Esophagus squamous epithelium (tissue), 4 donors: Measurements from ENCODE around the gene CFAP77.

Source experiments
- CTCF ChIP-seq, 6 experiments: fragments of 450-650 bp in 4 of 6; fragments of 200-600 bp in 2 of 6; sonication (generic) in 2 of 6; IDR thresholded peaks; one replicate each; pipeline ENCODE4 v1.5.1; 2016 to 2019; ENCODE audit warnings: antibody characterized with exemption in 6 of 6, mild to moderate bottlenecking in 4 of 6, moderate library complexity in 4 of 6
- POLR2A ChIP-seq, 4 donors: fragments of 450-650 bp; IDR thresholded peaks; one replicate each; pipeline ENCODE4 v1.6.1; 2017; ENCODE audit warnings: antibody characterized with exemption in 4 of 4, mild to moderate bottlenecking in 4 of 4, moderate library complexity in 3 of 4

- TF ChIP-seq POLR2A (IDR thresholded peaks at IDR 0.05) (no peak), CTCF (IDR thresholded peaks at IDR 0.05) (no peak)
Measured at GRCh38 chr9:132602207-132602606, 192.2 kb downstream of the CFAP77 start.
